Progenitor cell of endocrine pancreas (in vitro differentiated cells): Measurements from ENCODE around the gene DIP2C. TPM values are rescaled to one million over a fixed set of nuclear protein-coding genes. Genes with fewer than 3 reads are reported as not detected.

Experiments used
- DNase-seq: peaks from one replicate; pipeline ENCODE4 v3.0.0; 2021; ENCODE audit warnings: low spot score; ENCODE audit not compliant: unreplicated experiment
- H3K27ac Mint-ChIP-seq: 2 replicates; pipeline ENCODE4 v1.8.0; 2021; ENCODE audit warnings: mild to moderate bottlenecking, moderate library complexity, mixed read lengths
- H3K27me3 Mint-ChIP-seq: 2 replicates; pipeline ENCODE4 v1.8.0; 2021; ENCODE audit warnings: mixed read lengths
- H3K36me3 Mint-ChIP-seq: 2 replicates; pipeline ENCODE4 v1.8.0; 2022; ENCODE audit warnings: mixed read lengths; ENCODE audit not compliant: insufficient read depth
- H3K4me1 Mint-ChIP-seq: 2 replicates; pipeline ENCODE4 v1.8.0; 2021; ENCODE audit warnings: low read depth, mixed read lengths
- H3K4me3 Mint-ChIP-seq: 2 replicates; pipeline ENCODE4 v1.8.0; 2021; ENCODE audit warnings: low read depth, mild to moderate bottlenecking, moderate library complexity, mixed read lengths
- H3K9me3 Mint-ChIP-seq: 2 replicates; pipeline ENCODE4 v1.8.0; 2021; ENCODE audit warnings: low read depth, mixed read lengths
- CTCF ChIP-seq: fragments of 200-600 bp; sonication (generic); IDR thresholded peaks from one replicate; pipeline ENCODE4 v1.5.0; 2021; ENCODE audit warnings: antibody characterized with exemption, mild to moderate bottlenecking; ENCODE audit not compliant: unreplicated experiment
- total RNA-seq: library from RNA; stranded (reverse); gene quantifications from 2 replicates; pipeline ENCODE4 v1.2.1, GENCODE V29; 2021

DIP2C gene
- total RNA-seq, 1 donor from 2014 or later = 27.2 TPM

- Mint-ChIP-seq H3K9me3 (peaks cover 7% of the 10 kb centered on the region), H3K27me3 (no peaks in the 10 kb centered on the region), H3K4me1 (peaks cover 17% of the 10 kb centered on the region), H3K36me3 (peaks cover 6% of the 10 kb centered on the region), H3K27ac (no peak overlapping the region), H3K4me3 (no peak overlapping the region)
- no peak for DNase-seq
- no peak for TF ChIP-seq CTCF
Measured at GRCh38 chr10:572696-573095, 116.8 kb downstream of the DIP2C start.

- Mint-ChIP-seq H3K9me3 (peaks cover 7% of the 10 kb centered on the region), H3K4me3 (no peak overlapping the region), H3K4me1 (peaks cover 17% of the 10 kb centered on the region), H3K27me3 (no peaks in the 10 kb centered on the region), H3K27ac (peak overlapping the region; percentile 21), H3K36me3 (peaks cover 6% of the 10 kb centered on the region)
- DNase-seq = no peak
- no peak for TF ChIP-seq CTCF
Measured at GRCh38 chr10:571688-572451, 117.6 kb downstream of the DIP2C start.

GRCh38 chr10:571166-571565 lies 118.3 kb downstream of the DIP2C start:
- no peak for DNase-seq
- peaks cover 7% of the 10 kb centered on the region for H3K9me3 Mint-ChIP-seq
- no peak overlapping the region for H3K4me3 Mint-ChIP-seq
- TF ChIP-seq CTCF = no peak
- H3K36me3 Mint-ChIP-seq = peaks cover 6% of the 10 kb centered on the region
- H3K27me3 Mint-ChIP-seq = no peaks in the 10 kb centered on the region
- peaks cover 17% of the 10 kb centered on the region for H3K4me1 Mint-ChIP-seq
- no peak overlapping the region for H3K27ac Mint-ChIP-seq

- Mint-ChIP-seq H3K4me3 (no peak overlapping the region), H3K27ac (peak overlapping the region; percentile 6), H3K4me1 (peaks cover 17% of the 10 kb centered on the region), H3K27me3 (no peaks in the 10 kb centered on the region), H3K9me3 (peaks cover 7% of the 10 kb centered on the region), H3K36me3 (peaks cover 6% of the 10 kb centered on the region)
- no peak for TF ChIP-seq CTCF
- DNase-seq = no peak
Measured at GRCh38 chr10:570628-571163, 118.8 kb downstream of the DIP2C start.

- H3K4me1 Mint-ChIP-seq = peaks cover 14% of the 10 kb centered on the region
- peak overlapping the region; percentile 6 for H3K27ac Mint-ChIP-seq
- peaks cover 11% of the 10 kb centered on the region for H3K9me3 Mint-ChIP-seq
- H3K27me3 Mint-ChIP-seq = no peaks in the 10 kb centered on the region
- no peak for TF ChIP-seq CTCF
- H3K4me3 Mint-ChIP-seq = no peak overlapping the region
- no peak for DNase-seq
- peaks cover 10% of the 10 kb centered on the region for H3K36me3 Mint-ChIP-seq
Measured at GRCh38 chr10:569961-570627, 119.4 kb downstream of the DIP2C start.
